Activated CD4-positive, alpha-beta T cell treated with anti-CD3 and anti-CD28 coated beads for 24 hours (primary cell): Measurements from ENCODE around the gene RNF183.
"Not testable (repeated sequence)": the region's sequence is repeated elsewhere in the genome, so short reads cannot be mapped to it uniquely, and the experiment has no call there.

Experiments used
- DNase-seq, 2 donors: peaks; one replicate each; pipeline ENCODE4 v3.0.0-alpha.2; 2020; ENCODE audit warnings: low read depth in 2 of 2

RNF183 gene

GRCh38 chr9:113316030-113316429, 12.9 kb upstream of the RNF183 start:
- DNase-seq: no peak

GRCh38 chr9:113315231-113315630, 12.1 kb upstream of the RNF183 start:
- no peak for DNase-seq

GRCh38 chr9:113313261-113313660, 10.1 kb upstream of the RNF183 start:
- no peak for DNase-seq

- no peak for DNase-seq
These were observed 8.8 kb upstream of the RNF183 start for GRCh38 chr9:113311961-113312360.

GRCh38 chr9:113310538-113310937, 7.4 kb upstream of the RNF183 start:
- DNase-seq: no peak

- no peak for DNase-seq
These were observed 6.1 kb upstream of the RNF183 start for GRCh38 chr9:113309204-113309813.

- no peak for DNase-seq
These were observed 4.3 kb upstream of the RNF183 start for GRCh38 chr9:113307396-113307975.

- DNase-seq: no peak
These were observed 3.4 kb upstream of the RNF183 start for GRCh38 chr9:113306566-113306965.

- no peak for DNase-seq
These were observed 1.6 kb downstream of the RNF183 start for GRCh38 chr9:113301548-113301947.

- no peak for DNase-seq
These were observed 3.3 kb downstream of the RNF183 start for GRCh38 chr9:113299800-113300292.

GRCh38 chr9:113298924-113299770, 4.0 kb downstream of the RNF183 start:
- no peak for DNase-seq

GRCh38 chr9:113298311-113298710, 4.9 kb downstream of the RNF183 start:
- DNase-seq: no peak

GRCh38 chr9:113296796-113297558, 6.2 kb downstream of the RNF183 start:
- no peak for DNase-seq

GRCh38 chr9:113296247-113296646, 6.9 kb downstream of the RNF183 start:
- not testable (repeated sequence) for DNase-seq

- DNase-seq: no peak
These were observed 9.8 kb downstream of the RNF183 start for GRCh38 chr9:113293285-113293878.

GRCh38 chr9:113290052-113290607, 13.0 kb downstream of the RNF183 start:
- DNase-seq: no peak

- no peak for DNase-seq
These were observed 14.1 kb downstream of the RNF183 start for GRCh38 chr9:113289091-113289490.

GRCh38 chr9:113281356-113281755, 21.8 kb downstream of the RNF183 start:
- no peak for DNase-seq

- no peak for DNase-seq
These were observed 24.3 kb downstream of the RNF183 start for GRCh38 chr9:113278840-113279239.

- peak; percentile 91 to 93 for DNase-seq
These were observed 27.7 kb downstream of the RNF183 start, which contains the start of the genes CDC26 and PRPF4 for GRCh38 chr9:113275157-113276131. Gene CDC26, minus strand, starts transcription at chr9:113275572. Its CDS starts 3,065 bp downstream, at chr9:113272507. Gene PRPF4, plus strand, starts transcription at chr9:113275658. Its CDS starts 86 bp downstream, at chr9:113275744.
